Progenitor cell of endocrine pancreas (in vitro differentiated cells): ENCODE results near the gene MAP2K6. TPM values are rescaled to one million over a fixed set of nuclear protein-coding genes. Genes with fewer than 3 reads are reported as not detected.

ENCODE experiments used
- DNase-seq: peaks from one replicate; pipeline ENCODE4 v3.0.0; 2021; ENCODE audit warnings: low spot score; ENCODE audit not compliant: unreplicated experiment
- H3K27ac Mint-ChIP-seq: 2 replicates; pipeline ENCODE4 v1.8.0; 2021; ENCODE audit warnings: mild to moderate bottlenecking, moderate library complexity, mixed read lengths
- H3K27me3 Mint-ChIP-seq: 2 replicates; pipeline ENCODE4 v1.8.0; 2021; ENCODE audit warnings: mixed read lengths
- H3K36me3 Mint-ChIP-seq: 2 replicates; pipeline ENCODE4 v1.8.0; 2022; ENCODE audit warnings: mixed read lengths; ENCODE audit not compliant: insufficient read depth
- H3K4me1 Mint-ChIP-seq: 2 replicates; pipeline ENCODE4 v1.8.0; 2021; ENCODE audit warnings: low read depth, mixed read lengths
- H3K4me3 Mint-ChIP-seq: 2 replicates; pipeline ENCODE4 v1.8.0; 2021; ENCODE audit warnings: low read depth, mild to moderate bottlenecking, moderate library complexity, mixed read lengths
- H3K9me3 Mint-ChIP-seq: 2 replicates; pipeline ENCODE4 v1.8.0; 2021; ENCODE audit warnings: low read depth, mixed read lengths
- CTCF ChIP-seq: fragments of 200-600 bp; sonication (generic); IDR thresholded peaks from one replicate; pipeline ENCODE4 v1.5.0; 2021; ENCODE audit warnings: antibody characterized with exemption, mild to moderate bottlenecking; ENCODE audit not compliant: unreplicated experiment
- total RNA-seq: library from RNA; stranded (reverse); gene quantifications from 2 replicates; pipeline ENCODE4 v1.2.1, GENCODE V29; 2021

MAP2K6 gene
- total RNA-seq, 1 donor from 2014 or later = 44.7 TPM

GRCh38 chr17:69511250-69511649 lies 96.8 kb downstream of the MAP2K6 start:
- DNase-seq = no peak
- H3K9me3 Mint-ChIP-seq = peaks cover 8% of the 10 kb centered on the region
- H3K4me3 Mint-ChIP-seq = no peak overlapping the region
- peaks cover 39% of the 10 kb centered on the region for H3K36me3 Mint-ChIP-seq
- TF ChIP-seq CTCF = no peak
- H3K27ac Mint-ChIP-seq = no peak overlapping the region
- H3K4me1 Mint-ChIP-seq = peaks cover 9% of the 10 kb centered on the region
- no peaks in the 10 kb centered on the region for H3K27me3 Mint-ChIP-seq

- Mint-ChIP-seq H3K27ac (no peak overlapping the region), H3K4me3 (no peak overlapping the region), H3K27me3 (no peaks in the 10 kb centered on the region), H3K9me3 (peaks cover 8% of the 10 kb centered on the region), H3K36me3 (peaks cover 42% of the 10 kb centered on the region), H3K4me1 (peaks cover 9% of the 10 kb centered on the region)
- no peak for DNase-seq
- no peak for TF ChIP-seq CTCF
These were observed 98.4 kb downstream of the MAP2K6 start for GRCh38 chr17:69512946-69513345.

GRCh38 chr17:69516225-69516624 lies 101.7 kb downstream of the MAP2K6 start:
- Mint-ChIP-seq H3K4me1 (peaks cover 2% of the 10 kb centered on the region), H3K9me3 (peaks cover 5% of the 10 kb centered on the region), H3K27me3 (no peaks in the 10 kb centered on the region), H3K36me3 (peaks cover 50% of the 10 kb centered on the region), H3K4me3 (no peak overlapping the region), H3K27ac (no peak overlapping the region)
- no peak for TF ChIP-seq CTCF
- DNase-seq = no peak

GRCh38 chr17:69516911-69517310 lies 102.4 kb downstream of the MAP2K6 start:
- Mint-ChIP-seq H3K4me3 (no peak overlapping the region), H3K27ac (no peak overlapping the region)

GRCh38 chr17:69518951-69519350 lies 104.5 kb downstream of the MAP2K6 start:
- Mint-ChIP-seq H3K4me3 (no peak overlapping the region), H3K36me3 (peaks cover 56% of the 10 kb centered on the region), H3K27me3 (no peaks in the 10 kb centered on the region), H3K9me3 (peaks cover 5% of the 10 kb centered on the region), H3K4me1 (no peaks in the 10 kb centered on the region), H3K27ac (no peak overlapping the region)
- no peak for TF ChIP-seq CTCF
- no peak for DNase-seq

More at GRCh38 chr17:69516911-69517310, 102.4 kb downstream of the MAP2K6 start:
- Mint-ChIP-seq H3K27me3 (no peaks in the 10 kb centered on the region), H3K36me3 (peaks cover 51% of the 10 kb centered on the region), H3K9me3 (peaks cover 5% of the 10 kb centered on the region), H3K4me1 (no peaks in the 10 kb centered on the region)
- no peak for DNase-seq
- no peak for TF ChIP-seq CTCF
